ENCODE results near the gene SPAST. TPM values are rescaled to one million over a fixed set of nuclear protein-coding genes. Genes with fewer than 3 reads are reported as not detected.

The SPAST gene
- total RNA-seq = 11.4 and 13.4 TPM in 2 replicates

GRCh38 chr2:32063310-32064020, at the start of gene SPAST:
Gene SPAST (plus strand): TSS chr2:32063556. CDS start chr2:32063832, 276 bp downstream.

GRCh38 chr2:32039447-32040219, 23.7 kb upstream of the SPAST start, which contains the start of gene DPY30:
Gene DPY30 (minus strand): TSS chr2:32039805. CDS start chr2:32039456, 349 bp downstream.

Other genes with a start within 250 kb of the SPAST start
- gene MEMO1, start 52.5 kb upstream of the SPAST start, total RNA-seq = 24.4 and 43.1 TPM in 2 replicates
- 69.8 and 81.8 TPM in 2 replicates for gene DPY30, start 23.8 kb upstream of the SPAST start, total RNA-seq
- 18.4 and 24.0 TPM in 2 replicates for gene SLC30A6, start 102.3 kb downstream of the SPAST start, total RNA-seq
- gene NLRC4, start 201.3 kb downstream of the SPAST start, total RNA-seq = not detected in 2 replicates
- 18.1 and 40.5 TPM in 2 replicates for gene YIPF4, start 214.3 kb downstream of the SPAST start, total RNA-seq